ENCODE measurements around the gene RBM33. TPM values are rescaled to one million over a fixed set of nuclear protein-coding genes. Genes with fewer than 3 reads are reported as not detected.

The RBM33 gene
- total and polyA plus RNA-seq, 9 of the 15 experiments (the other 6 are each of a cell fraction or from before 2014, with no cell fraction given): 4.4 to 80.7 (median 27.3) TPM

GRCh38 chr7:155761162-155761561 is 116.7 kb downstream of the RBM33 start:
- Histone ChIP-seq H3K9ac (ENCODE audit: insufficient read depth in 1 of 2, low read depth in 2 of 2, low read length in 2 of 2) (no peak overlapping the region), H3K4me1 (replicated peaks in 1 of 2; ENCODE audit: control insufficient read depth in 2 of 2, insufficient read depth in 2 of 2, low read length in 2 of 2) (no peaks in the 10 kb centered on the region), H3K27ac (ENCODE audit: extremely low read depth, low read depth, low read length) (no peak overlapping the region), H4K20me1 (replicated peaks; ENCODE audit: control insufficient read depth, insufficient read depth, low read length) (peaks cover 11% of the 10 kb centered on the region), H2AFZ (ENCODE audit: low read depth, low read length) (no peak overlapping the region), H3K4me2 (ENCODE audit: insufficient read depth, low read length) (no peak overlapping the region), H3K4me3 (no peak overlapping the region), H3K79me2 (ENCODE audit: control insufficient read depth, insufficient read depth, low read length) (peaks cover 56% of the 10 kb centered on the region), H3K36me3 (ENCODE audit: control insufficient read depth, insufficient read depth, low read length) (peaks cover 86% of the 10 kb centered on the region), H3K27me3 (ENCODE audit: control insufficient read depth in 2 of 2, insufficient read depth in 2 of 2, low read length in 2 of 2) (no peaks in the 10 kb centered on the region), H3K9me3 (replicated peaks; ENCODE audit: control insufficient read depth, insufficient read depth, low read depth, low read length) (peaks cover 7% of the 10 kb centered on the region), H3K9me1 (ENCODE audit: control insufficient read depth, insufficient read depth, low read length) (no peaks in the 10 kb centered on the region)
- DNase-seq (ENCODE audit: extremely low read depth in 1 of 4, low spot score in 3 of 4): no peak
- WGBS (ENCODE audit: insufficient coverage, low coverage, missing lambda C conversion rate): 97% methylated on average over 5 of the region's 5 CpGs
- TF ChIP-seq ZKSCAN8 (CRISPR knock-in tag; IDR thresholded peaks at IDR 0.05) (no peak), CEBPB (tag; IDR thresholded peaks at IDR 0.05) (peak; percentile 77), CEBPG (CRISPR knock-in tag; IDR thresholded peaks at IDR 0.05) (no peak), CEBPG (tag; conservative IDR thresholded peaks at IDR 0.05 in 1 of 2, IDR thresholded peaks at IDR 0.05 in 1 of 2) (peak; percentile 44 to 45; a peak in 3 of 4 replicates)
- no TSS peak for BruUV-seq (replicated peaks)
- intact Hi-C loops (cut with micrococcal nuclease): no loop called here
- FAIRE-seq: no peak
- in situ Hi-C loops (cut with MboI): loop anchor here (25.0 kb wide), 1 partner anchor 374 kb away; no protein-coding TSS in a partner anchor
- POLR2A ChIA-PET: no interaction called here
- no peak for ATAC-seq
- CTCF ChIA-PET (ENCODE audit: low intra/inter-chr PET ratio): no interaction called here

GRCh38 chr7:155762036-155762435 is 117.6 kb downstream of the RBM33 start:
- POLR2A ChIA-PET: interaction anchor here (0.7 kb wide), 1 partner anchor 9 kb away, joined by 3 read pairs; no protein-coding TSS in a partner anchor
- no peak overlapping the region for H3K4me2 ChIP-seq (ENCODE audit: insufficient read depth, low read length)
- TF ChIP-seq ZFPM2 (CRISPR knock-in tag; IDR thresholded peaks at IDR 0.05): no peak
- no peak for TF ChIP-seq LARP7 (IDR thresholded peaks at IDR 0.05)
- TF ChIP-seq CBFA2T2 (conservative IDR thresholded peaks at IDR 0.05): no peak
- no peak for TF ChIP-seq MED1 (CRISPR knock-in tag; IDR thresholded peaks at IDR 0.05; ENCODE audit: borderline replicate concordance)
- no peak for TF ChIP-seq HES1 (IDR thresholded peaks at IDR 0.05; ENCODE audit: low read depth)
- no peak for TF ChIP-seq CCAR2 (IDR thresholded peaks at IDR 0.05; ENCODE audit: low read depth, low read length)
- TF ChIP-seq MECOM (CRISPR knock-in tag; IDR thresholded peaks at IDR 0.05): no peak
- no peak for TF ChIP-seq MEF2A (IDR thresholded peaks at IDR 0.05; ENCODE audit: control insufficient read depth, low read depth, low read length)
- no peak for TF ChIP-seq BMI1 (IDR thresholded peaks at IDR 0.05; ENCODE audit: low read length)
- no peak for TF ChIP-seq EHMT2 (IDR thresholded peaks at IDR 0.05)
- no peak for TF ChIP-seq SREBF2 (CRISPR knock-in tag; IDR thresholded peaks at IDR 0.05)
- no peak for TF ChIP-seq STAT5A (IDR thresholded peaks at IDR 0.05; ENCODE audit: borderline replicate concordance, low read length)
- peaks cover 2% of the 10 kb centered on the region; the same call in 1 of the 2 replicates for H3K9me3 ChIP-seq (replicated peaks; ENCODE audit: control insufficient read depth, insufficient read depth, low read depth, low read length)
- FAIRE-seq (no peak), DNase-seq (ENCODE audit: extremely low read depth in 1 of 4, low spot score in 3 of 4) (no peak), ATAC-seq (no peak)
- H3K4me1 ChIP-seq (replicated peaks in 1 of 2; ENCODE audit: control insufficient read depth in 2 of 2, insufficient read depth in 2 of 2, low read length in 2 of 2): no peaks in the 10 kb centered on the region
- H3K79me2 ChIP-seq (ENCODE audit: control insufficient read depth, insufficient read depth, low read length): peaks cover 47% of the 10 kb centered on the region
- H3K36me3 ChIP-seq (ENCODE audit: control insufficient read depth, insufficient read depth, low read length): peaks cover 86% of the 10 kb centered on the region
- peaks cover 11% of the 10 kb centered on the region for H4K20me1 ChIP-seq (replicated peaks; ENCODE audit: control insufficient read depth, insufficient read depth, low read length)
- in situ Hi-C loops (cut with MboI): loop anchor here (25.0 kb wide), 1 partner anchor 375 kb away; no protein-coding TSS in a partner anchor
- no peak overlapping the region for H3K9ac ChIP-seq (ENCODE audit: insufficient read depth in 1 of 2, low read depth in 2 of 2, low read length in 2 of 2)
- H3K27ac ChIP-seq (ENCODE audit: extremely low read depth, low read depth, low read length): no peak overlapping the region
- WGBS (ENCODE audit: insufficient coverage, low coverage, missing lambda C conversion rate): 95% methylated on average over 4 of the region's 4 CpGs
- no peaks in the 10 kb centered on the region for H3K27me3 ChIP-seq (ENCODE audit: control insufficient read depth in 2 of 2, insufficient read depth in 2 of 2, low read length in 2 of 2)
- BruUV-seq (replicated peaks): no TSS peak
- H3K9me1 ChIP-seq (ENCODE audit: control insufficient read depth, insufficient read depth, low read length): no peaks in the 10 kb centered on the region
- CTCF ChIA-PET (ENCODE audit: low intra/inter-chr PET ratio): no interaction called here
- H2AFZ ChIP-seq (ENCODE audit: low read depth, low read length): no peak overlapping the region
- no peak overlapping the region for H3K4me3 ChIP-seq
- intact Hi-C loops (cut with micrococcal nuclease): no loop called here

All from K562 (cell line).